K562 (cell line): ENCODE results near the gene CLDN2. TPM values are rescaled to one million over a fixed set of nuclear protein-coding genes. Genes with fewer than 3 reads are reported as not detected.

Experiments used
- ATAC-seq: fragments of 200-7000 bp; cut with Tn5 transposase; 3 replicates; pipeline ENCODE4 v1.9.1; 2020; ENCODE audit warnings: moderate library complexity
- BruUV-seq: library from RNA; stranded (reverse); fragments of 400-500 nt; replicated peaks from 2 replicates; lab custom pipeline; 2021; lab: Mats Ljungman, UMichigan
- CTCF ChIA-PET: fragments of 300-600 bp; formaldehyde crosslinking; extraction: SDS; loops from one replicate; lab custom pipeline; 2021; ENCODE audit warnings: low intra/inter-chr PET ratio; lab: Yijun Ruan, JAX
- POLR2A ChIA-PET: fragments of 300-600, 350-650 bp; sonication (Branson Sonifier 250); formaldehyde crosslinking; extraction: SDS; loops from one replicate; lab custom pipeline; 2021; ENCODE audit warnings: antibody characterized with exemption, inconsistent platforms; lab: Yijun Ruan, JAX
- DNase-seq, 4 experiments: peaks; one replicate each; pipeline versions ENCODE4 v3.0.0 to v3.0.0-alpha.2; 2011 to 2018; ENCODE audit warnings: low spot score in 3 of 4, mixed read lengths in 3 of 4; ENCODE audit errors: extremely low read depth in 1 of 4
- FAIRE-seq: peaks from 2 replicates; lab custom pipeline; 2011; peaks lifted over from hg19 to GRCh38; lab: Jason Lieb, UNC
- H2AFZ ChIP-seq: 2 replicates; pipeline ENCODE4 v1.6.0; 2011; ENCODE audit warnings: low read depth, low read length, control low read depth, inconsistent platforms
- H3K27ac ChIP-seq: fragments of 200-600 bp; 3 replicates; pipeline ENCODE4 v1.8.0; 2011; ENCODE audit warnings: low read depth, mild to moderate bottlenecking, control low read depth, inconsistent platforms, low read length, moderate library complexity, mixed read lengths; ENCODE audit errors: extremely low read depth
- H3K27me3 ChIP-seq, 2 experiments: fragments of 300-600 bp in 1 of 2; 2 replicates in 1 of 2; 3 replicates in 1 of 2; pipeline versions ENCODE4 v1.6.0 to v1.8.0; 2011; ENCODE audit warnings: inconsistent platforms in 2 of 2, low read length in 2 of 2, mild to moderate bottlenecking in 1 of 2, mixed read lengths in 1 of 2, moderate library complexity in 1 of 2; ENCODE audit not compliant: control insufficient read depth in 2 of 2, insufficient read depth in 2 of 2
- H3K36me3 ChIP-seq: fragments of 300-600 bp; 3 replicates; pipeline ENCODE4 v1.8.0; 2011; ENCODE audit warnings: mild to moderate bottlenecking, low read length, inconsistent platforms; ENCODE audit not compliant: control insufficient read depth, insufficient read depth
- H3K4me1 ChIP-seq, 2 experiments: fragments of 200-600 bp in 1 of 2; replicated peaks in 1 of 2; 2 replicates in 1 of 2; 3 replicates in 1 of 2; pipeline versions ENCODE4 v1.5.1 to v1.8.0; 2011; ENCODE audit warnings: inconsistent platforms in 2 of 2, low read length in 2 of 2, mild to moderate bottlenecking in 1 of 2, mixed read lengths in 1 of 2, moderate library complexity in 1 of 2; ENCODE audit not compliant: control insufficient read depth in 2 of 2, insufficient read depth in 2 of 2
- H3K4me2 ChIP-seq: 2 replicates; pipeline ENCODE4 v1.6.1; 2011; ENCODE audit warnings: low read length, control low read depth, inconsistent platforms, mixed read lengths; ENCODE audit not compliant: insufficient read depth
- H3K4me3 ChIP-seq: fragments of 200-600 bp; sonication (generic), shearing (Covaris generic); 2 replicates; pipeline ENCODE4 v1.5.1; 2016; ENCODE audit warnings: control low read depth, inconsistent platforms
- H3K79me2 ChIP-seq: fragments of 200-600 bp; 3 replicates; pipeline ENCODE4 v1.8.0; 2011; ENCODE audit warnings: low read length, inconsistent platforms; ENCODE audit not compliant: control insufficient read depth, insufficient read depth
- H3K9ac ChIP-seq, 2 experiments: 2 replicates each; pipeline versions ENCODE4 v1.6.0 to v1.6.1; 2011; ENCODE audit warnings: low read depth in 2 of 2, low read length in 2 of 2, control low read depth in 1 of 2, inconsistent platforms in 1 of 2, mild to moderate bottlenecking in 1 of 2, mixed read lengths in 1 of 2; ENCODE audit not compliant: insufficient read depth in 1 of 2
- H3K9me1 ChIP-seq: one replicate; pipeline ENCODE4 v1.6.0; 2011; ENCODE audit warnings: inconsistent platforms, mild to moderate bottlenecking, low read length, moderate library complexity; ENCODE audit not compliant: control insufficient read depth, insufficient read depth
- H3K9me3 ChIP-seq: replicated peaks from 2 replicates; pipeline ENCODE4 v1.5.1; 2011; ENCODE audit warnings: low read depth, low read length, inconsistent platforms; ENCODE audit not compliant: control insufficient read depth, insufficient read depth
- H4K20me1 ChIP-seq: replicated peaks from 2 replicates; pipeline ENCODE4 v1.6.1; 2011; ENCODE audit warnings: low read length, inconsistent platforms, mixed read lengths; ENCODE audit not compliant: control insufficient read depth, insufficient read depth
- CXXC5 ChIP-seq: fragments of 250-450 bp; sonication (Bioruptor Pico); IDR thresholded peaks from 2 replicates; pipeline ENCODE4 v1.8.0; 2022; ENCODE audit warnings: inconsistent platforms, mild to moderate bottlenecking, moderate library complexity
- JUNB ChIP-seq: fragments of 450-650 bp; formaldehyde crosslinking; conservative IDR thresholded peaks from 2 replicates; pipeline ENCODE4 v1.4.0; 2020; ENCODE audit warnings: mild to moderate bottlenecking
- NFE2 ChIP-seq: IDR thresholded peaks from 2 replicates; pipeline ENCODE4 v1.6.1; 2014; ENCODE audit warnings: antibody characterized with exemption, low read depth
- SNIP1 ChIP-seq: fragments of 450-650 bp; IDR thresholded peaks from 2 replicates; pipeline ENCODE4 v1.7.1; 2017; ENCODE audit warnings: low read depth, mild to moderate bottlenecking
- ZNF143 ChIP-seq: sonication (generic); formaldehyde crosslinking; IDR thresholded peaks from 2 replicates; pipeline ENCODE4 v1.9.0; 2022; ENCODE audit warnings: mild to moderate bottlenecking, missing genetic modification reagents
- ZNF584 ChIP-seq: fragments of 200-800 bp; sonication (Bioruptor generic); IDR thresholded peaks from 2 replicates; pipeline ENCODE4 v1.6.1; 2016; ENCODE audit warnings: low read depth, mild to moderate bottlenecking, missing genetic modification characterization, missing compliant biosample characterization
- WGBS: fragments of 100-300 bp; shearing (Covaris generic); methylation state at CpG from one replicate; pipeline ENCODE4 v1.1.6; 2016; ENCODE audit warnings: low coverage, mixed read lengths; ENCODE audit not compliant: insufficient coverage; ENCODE audit errors: missing lambda C conversion rate; 5-methylcytosine and 5-hydroxymethylcytosine counted together
- in situ Hi-C: fragments of 300-500 bp; cut with MboI; formaldehyde crosslinking; loops from 4 replicates; pipeline ENCODE4 v1.15.0; 2018; ENCODE audit warnings: inconsistent platforms, mixed read lengths
- intact Hi-C: fragments of 100-400 bp; cut with micrococcal nuclease; formaldehyde crosslinking; loops from 2 replicates; pipeline ENCODE4 v1.14.2; 2022
- polyA plus RNA-seq, 8 experiments: library from polyadenylated mRNA; depleted of rRNA in 4 of 8; stranded (reverse) in 5 of 8; unstranded in 3 of 8; fragments of >200 nt; fragmentation: Nextera tagmentation in 2 of 8; fragmentation: Illumina TruSeq in 1 of 8; extraction: Ambion mirVana in 2 of 8; extraction: Trizol in 1 of 8; gene quantifications; 2 replicates each; pipeline versions ENCODE4 v1.2.1 to v1.2.3, GENCODE V29; 2011 to 2014; ENCODE audit warnings: inconsistent platforms in 1 of 8, missing spikeins in 1 of 8
- total RNA-seq, 7 experiments: library from RNA; depleted of rRNA in 6 of 7; stranded (reverse); fragments of >200 nt in 6 of 7; fragmentation: Illumina TruSeq in 2 of 7; extraction: Trizol in 2 of 7; gene quantifications; 2 replicates each; pipeline versions ENCODE4 v1.2.1 to v1.2.3, GENCODE V29; 2011 to 2021; ENCODE audit warnings: low replicate concordance in 1 of 7
- TF ChIP-seq, protein P1 (sequence below), 2 experiments: fragments of 450-650 bp in 1 of 2; sonication (generic) in 1 of 2; formaldehyde crosslinking in 1 of 2; IDR thresholded peaks in 1 of 2; conservative IDR thresholded peaks in 1 of 2; 2 replicates each; pipeline versions ENCODE4 v1.6.1 to v1.8.1; 2016 to 2023; ENCODE audit warnings: mild to moderate bottlenecking in 2 of 2, moderate library complexity in 2 of 2, inconsistent platforms in 1 of 2, missing genetic modification reagents in 1 of 2

The CLDN2 gene
- total and polyA plus RNA-seq, 9 of the 15 experiments (the other 6 are each of a cell fraction or from before 2014, with no cell fraction given), result not detected

GRCh38 chrX:106928227-106928626 lies 8.0 kb downstream of the CLDN2 start:
- no TSS peak for BruUV-seq
- intact Hi-C loops, result no loop called here
- Histone ChIP-seq H3K9me1 (no peaks in the 10 kb centered on the region), H3K27ac (no peak overlapping the region), H3K4me2 (no peak overlapping the region), H4K20me1 (no peaks in the 10 kb centered on the region), H3K9ac (no peak overlapping the region; a peak in 1 of 4 replicates), H3K4me3 (no peak overlapping the region), H2AFZ (no peak overlapping the region)
- POLR2A ChIA-PET, result no interaction called here
- TF ChIP-seq JUNB (CRISPR knock-in tag) (no peak), ZNF143 (no peak), SNIP1 (no peak), NFE2 (no peak), CXXC5 (CRISPR knock-in tag) (no peak), ZNF584 (CRISPR knock-in tag) (no peak)
- TF ChIP-seq, protein P1, sequence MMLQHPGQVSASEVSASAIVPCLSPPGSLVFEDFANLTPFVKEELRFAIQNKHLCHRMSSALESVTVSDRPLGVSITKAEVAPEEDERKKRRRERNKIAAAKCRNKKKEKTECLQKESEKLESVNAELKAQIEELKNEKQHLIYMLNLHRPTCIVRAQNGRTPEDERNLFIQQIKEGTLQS (IDR thresholded peaks at IDR 0.05), result no peak
- TF ChIP-seq, protein P1 (CRISPR knock-in tag; conservative IDR thresholded peaks at IDR 0.05), result no peak
- TF ChIP-seq, all 486 proteins: peak for 0
- WGBS, result 0% methylated on average over 4 of the region's 4 CpGs
- Histone ChIP-seq H3K4me1 (no peaks in the 10 kb centered on the region; a peak in 1 of 5 replicates), H3K79me2 (no peaks in the 10 kb centered on the region), H3K36me3 (no peaks in the 10 kb centered on the region), H3K27me3 (peaks cover 0 to 3% of the 10 kb centered on the region in 2 experiments; a peak in 1 of 5 replicates), H3K9me3 (no peaks in the 10 kb centered on the region)
- no peak for DNase-seq
- ATAC-seq, result no peak
- FAIRE-seq, result no peak
- in situ Hi-C loops, result no loop called here
- CTCF ChIA-PET, result no interaction called here
